Measurements from ENCODE around the gene GKN1.

Gene GKN1

GRCh38 chr2:68934021-68934420, 40.4 kb upstream of the GKN1 start:
- POLR2A ChIA-PET = no interaction called here

GRCh38 chr2:68935471-68935870, 39.0 kb upstream of the GKN1 start:
- ChIA-PET CTCF (interaction anchor here (0.9 to 2.4 kb wide), 4 partner anchors 10 to 226 kb away, joined by 3 to 17 read pairs (median 4); no protein-coding TSS in a partner anchor), POLR2A (no interaction called here)
- no peaks in the 10 kb centered on the region for H3K4me1 ChIP-seq (ENCODE audit: control insufficient read depth, insufficient read depth, low read length)
- no peaks in the 10 kb centered on the region for H3K36me3 ChIP-seq (ENCODE audit: control insufficient read depth in 2 of 2, insufficient read depth in 1 of 2, low read length in 2 of 2)
- no peak overlapping the region for H3K4me3 ChIP-seq (ENCODE audit: low read depth, low read length)
- H3K9me3 ChIP-seq (ENCODE audit: control insufficient read depth, insufficient read depth, low read depth, low read length) = no peaks in the 10 kb centered on the region
- no peak overlapping the region for H3K27ac ChIP-seq (ENCODE audit: extremely low read depth, low read depth, low read length)
- TF ChIP-seq PRDM10 (tag by site-specific recombination; IDR thresholded peaks at IDR 0.05) = no peak
- no peak for TF ChIP-seq ZNF248 (tag by site-specific recombination; IDR thresholded peaks at IDR 0.05)
- TF ChIP-seq ZNF239 (tag by site-specific recombination; IDR thresholded peaks at IDR 0.05) = no peak
- no peak for TF ChIP-seq YY2 (tag by site-specific recombination; IDR thresholded peaks at IDR 0.05)
- TF ChIP-seq IKZF3 (tag by site-specific recombination; IDR thresholded peaks at IDR 0.05) = no peak
- no peak for TF ChIP-seq ZNF664 (tag by site-specific recombination; IDR thresholded peaks at IDR 0.05)
- no peak for TF ChIP-seq ZNF692 (tag by site-specific recombination; IDR thresholded peaks at IDR 0.05)
- no peak for TF ChIP-seq ZNF549 (tag by site-specific recombination; IDR thresholded peaks at IDR 0.05)

More at GRCh38 chr2:68934021-68934420, 40.4 kb upstream of the GKN1 start:
- Histone ChIP-seq H3K4me3 (ENCODE audit: low read depth, low read length) (no peak overlapping the region), H3K36me3 (ENCODE audit: control insufficient read depth in 2 of 2, insufficient read depth in 1 of 2, low read length in 2 of 2) (no peaks in the 10 kb centered on the region), H3K4me1 (ENCODE audit: control insufficient read depth, insufficient read depth, low read length) (no peaks in the 10 kb centered on the region), H3K27ac (ENCODE audit: extremely low read depth, low read depth, low read length) (no peak overlapping the region), H3K9me3 (ENCODE audit: control insufficient read depth, insufficient read depth, low read depth, low read length) (no peaks in the 10 kb centered on the region)
- CTCF ChIA-PET = interaction anchor here (0.6 to 2.4 kb wide), 5 partner anchors 9 to 225 kb away, joined by 3 to 17 read pairs (median 5); no protein-coding TSS in a partner anchor
- no peak for TF ChIP-seq ZNF473 (tag by site-specific recombination; IDR thresholded peaks at IDR 0.05)
- TF ChIP-seq ZNF221 (tag by site-specific recombination; IDR thresholded peaks at IDR 0.05; ENCODE audit: borderline replicate concordance) = no peak
- TF ChIP-seq ZSCAN18 (tag by site-specific recombination; IDR thresholded peaks at IDR 0.05) = no peak
- no peak for TF ChIP-seq ZNF48 (tag by site-specific recombination; IDR thresholded peaks at IDR 0.05)
- TF ChIP-seq ZNF701 (tag by site-specific recombination; IDR thresholded peaks at IDR 0.05) = no peak
- no peak for TF ChIP-seq ZNF660 (tag by site-specific recombination; IDR thresholded peaks at IDR 0.05)
- no peak for TF ChIP-seq ZNF146 (tag by site-specific recombination; IDR thresholded peaks at IDR 0.05)
- TF ChIP-seq HOXA7 (CRISPR knock-in tag; IDR thresholded peaks at IDR 0.05; ENCODE audit: borderline replicate concordance) = no peak
- TF ChIP-seq ZNF10 (tag by site-specific recombination; IDR thresholded peaks at IDR 0.05) = no peak
- no peak for TF ChIP-seq BCL11A (tag by site-specific recombination; IDR thresholded peaks at IDR 0.05; ENCODE audit: low read depth)
- TF ChIP-seq FEZF1 (tag by site-specific recombination; IDR thresholded peaks at IDR 0.05) = no peak
- no peak for TF ChIP-seq ZNF514 (tag by site-specific recombination; IDR thresholded peaks at IDR 0.05)
- no peak for TF ChIP-seq MEIS1 (CRISPR knock-in tag; IDR thresholded peaks at IDR 0.05; ENCODE audit: borderline replicate concordance)
- TF ChIP-seq ZNF416 (tag by site-specific recombination; IDR thresholded peaks at IDR 0.05) = no peak
- TF ChIP-seq ZNF518A (tag by site-specific recombination; conservative IDR thresholded peaks at IDR 0.05; ENCODE audit: low read depth) = no peak
- no peak for TF ChIP-seq YY1 (tag by site-specific recombination; IDR thresholded peaks at IDR 0.05)
- no peak for TF ChIP-seq SCRT2 (tag by site-specific recombination; IDR thresholded peaks at IDR 0.05)
- no peak for TF ChIP-seq ZNF350 (tag by site-specific recombination; IDR thresholded peaks at IDR 0.05)
- no peak for TF ChIP-seq ZNF792 (tag by site-specific recombination; IDR thresholded peaks at IDR 0.05)
- TF ChIP-seq ZNF555 (tag by site-specific recombination; conservative IDR thresholded peaks at IDR 0.05) = no peak

All from HEK293 (cell line).